Fibroblast of skin of left quadriceps (primary cell): ENCODE measurements around the gene LMAN2L.

ENCODE experiments used
- DNase-seq, 2 experiments: peaks; one replicate each; pipeline ENCODE4 v3.0.0-alpha.2; 2013; ENCODE audit warnings: low read depth in 2 of 2

LMAN2L gene

GRCh38 chr2:96703021-96703751 lies 36.7 kb downstream of the LMAN2L start:
- no peak for DNase-seq

DNA sequence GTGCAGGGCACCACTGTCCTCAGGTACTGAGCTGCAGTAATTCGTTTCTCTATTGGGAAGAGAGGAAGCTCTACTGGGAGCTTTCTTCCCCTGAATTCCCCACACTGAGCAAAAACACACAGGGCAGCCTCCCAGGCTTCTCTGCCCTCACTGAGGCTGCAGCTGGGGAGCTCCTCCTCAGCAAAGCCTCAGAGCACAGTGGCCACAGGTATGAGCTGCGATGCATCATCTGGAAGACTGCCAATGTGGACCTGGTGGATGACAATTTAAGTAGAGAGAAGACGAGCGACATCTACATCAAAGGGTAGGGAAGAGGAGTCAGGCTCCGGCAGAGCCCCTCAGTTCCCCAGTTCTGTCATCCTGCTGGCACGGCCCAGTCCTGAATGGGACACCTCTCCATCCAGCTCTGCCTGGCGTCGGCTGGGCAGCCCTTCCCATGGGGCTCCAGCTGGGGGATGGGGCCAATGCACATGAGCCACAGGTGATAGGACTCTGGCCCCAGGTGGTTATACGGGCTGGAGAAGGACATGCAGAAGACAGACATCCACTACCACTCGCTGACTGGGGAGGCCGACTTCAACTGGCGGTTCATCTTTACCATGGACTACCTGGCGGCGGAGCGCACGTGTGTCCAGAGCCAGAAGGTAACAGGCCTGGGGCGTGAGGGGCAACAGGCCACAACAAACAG lies 37.6 kb downstream of the LMAN2L start:
- no peak for DNase-seq

DNA sequence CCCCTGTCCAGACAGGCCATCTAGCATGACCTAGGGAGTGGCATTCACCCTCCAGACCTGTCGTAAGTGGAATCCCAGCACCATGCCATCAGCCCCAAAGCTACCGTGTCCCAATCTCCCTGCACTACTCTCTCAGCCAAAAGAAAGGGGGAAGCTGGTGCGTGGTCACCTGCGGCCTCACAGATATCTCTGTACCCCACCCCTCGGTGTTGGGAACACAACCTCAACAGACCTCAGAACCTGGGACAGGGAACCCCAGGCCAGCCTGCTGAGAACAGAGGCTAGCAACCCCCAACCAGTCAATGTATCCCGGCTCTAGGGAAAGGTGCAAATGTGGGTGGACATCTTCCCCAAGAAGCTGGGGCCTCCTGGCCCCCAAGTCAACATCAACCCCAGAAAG lies 38.2 kb downstream of the LMAN2L start:
- DNase-seq, result no peak

GRCh38 chr2:96700086-96700485 lies 39.8 kb downstream of the LMAN2L start:
- no peak for DNase-seq

- no peak for DNase-seq
Observed at GRCh38 chr2:96699621-96700020, 40.2 kb downstream of the LMAN2L start.

- no peak for DNase-seq
Observed at GRCh38 chr2:96699021-96699420, 40.8 kb downstream of the LMAN2L start.

GRCh38 chr2:96698221-96698861 lies 41.5 kb downstream of the LMAN2L start:
- no peak for DNase-seq

GRCh38 chr2:96697476-96697875 lies 42.4 kb downstream of the LMAN2L start:
- no peak for DNase-seq

DNA sequence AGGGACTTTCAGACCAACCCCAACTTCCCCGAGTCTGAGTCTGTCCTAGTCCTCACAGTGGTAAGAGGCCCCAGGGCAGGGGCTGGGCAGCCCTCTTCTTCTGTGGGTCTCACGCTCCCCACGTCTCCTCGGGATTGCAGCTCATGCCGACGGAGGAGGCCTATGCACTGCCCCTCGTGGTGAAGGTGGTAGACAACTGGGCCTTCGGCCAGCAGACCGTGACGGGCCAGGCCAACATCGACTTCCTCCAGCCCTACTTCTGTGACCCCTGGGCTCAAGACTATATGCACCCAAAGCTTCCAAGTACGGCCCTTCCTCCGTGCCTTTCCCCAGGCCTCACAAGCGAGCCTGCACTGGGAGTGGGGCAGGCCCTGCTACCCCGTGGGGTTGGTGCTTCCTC lies 44.3 kb downstream of the LMAN2L start:
- no peak for DNase-seq

GRCh38 chr2:96694816-96695455 lies 44.9 kb downstream of the LMAN2L start:
- no peak for DNase-seq

- DNase-seq, result no peak
Observed at GRCh38 chr2:96694279-96694678, 45.6 kb downstream of the LMAN2L start.

DNA sequence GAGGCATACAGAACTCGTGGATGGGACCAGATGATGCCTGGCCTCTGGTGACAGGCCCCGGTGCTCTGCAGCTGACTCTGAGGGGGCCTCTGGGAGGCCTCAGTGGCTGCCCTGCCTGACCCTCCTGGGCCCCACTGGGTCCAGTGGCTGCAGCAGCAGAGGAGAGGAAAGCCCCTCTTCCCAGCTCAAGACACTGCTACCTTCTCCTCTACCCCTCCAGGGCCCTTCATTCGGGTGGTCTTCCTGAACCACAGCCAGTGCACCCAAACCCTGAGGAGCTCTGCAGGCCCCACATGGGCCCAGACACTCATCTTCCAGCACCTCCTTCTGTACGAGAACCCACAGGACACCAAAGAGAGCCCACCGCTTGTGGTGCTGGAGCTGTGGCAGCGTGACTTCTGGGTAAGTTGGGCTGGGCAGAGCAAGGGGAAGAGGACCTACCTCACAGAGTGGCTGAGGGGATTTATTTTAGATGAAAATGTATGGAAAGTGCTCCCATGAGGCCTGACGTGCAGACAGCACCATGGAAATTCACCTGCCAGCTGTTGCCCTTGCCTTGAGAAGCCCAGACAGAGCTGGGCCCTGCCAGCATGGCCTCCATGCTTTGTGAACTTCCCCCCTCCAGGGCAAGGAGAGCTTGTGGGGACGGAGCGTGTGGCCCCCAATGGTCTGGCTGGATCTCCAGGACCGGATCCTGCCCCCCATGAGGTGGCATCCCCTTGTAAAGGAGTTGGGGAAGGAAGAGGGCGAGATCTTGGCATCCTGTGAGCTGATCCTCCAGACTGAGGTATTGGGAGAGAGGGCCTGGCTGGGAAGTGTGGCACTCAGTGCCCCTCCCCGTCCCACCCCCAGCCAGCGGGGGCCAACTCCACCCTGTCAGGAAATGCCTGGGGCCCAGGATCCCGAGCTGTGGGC lies 46.3 kb downstream of the LMAN2L start:
- DNase-seq, result no peak

- DNase-seq, result no peak
Observed at GRCh38 chr2:96692094-96692971, 47.5 kb downstream of the LMAN2L start.

DNA sequence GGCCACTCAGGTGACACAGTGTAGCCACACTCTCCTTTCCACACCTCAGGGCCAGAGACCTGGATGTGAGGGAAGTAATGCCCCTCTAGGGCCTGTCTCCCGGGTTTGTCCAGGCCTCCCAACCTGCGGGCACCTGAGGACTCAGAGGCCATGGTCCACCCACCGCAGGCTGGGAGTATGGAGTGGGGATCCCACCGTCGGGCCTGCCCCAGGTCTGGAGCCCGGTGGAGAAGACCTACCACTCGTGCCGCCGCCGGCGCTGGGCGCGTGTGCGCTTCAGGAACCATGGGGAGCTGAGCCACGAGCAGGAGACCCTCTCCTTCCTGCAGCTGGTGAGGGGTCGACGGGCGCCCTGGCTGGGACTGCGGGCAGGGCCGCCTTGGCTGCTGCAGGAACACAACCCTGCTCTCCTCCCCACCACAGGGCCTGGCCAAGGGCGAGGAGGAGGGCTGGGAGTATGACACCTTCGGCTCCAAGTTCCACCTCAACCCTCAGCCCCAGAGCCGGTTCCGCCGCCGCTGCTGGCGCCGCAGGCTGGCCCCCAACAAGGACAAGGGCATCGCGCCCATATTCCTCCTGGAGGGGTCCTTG lies 48.7 kb downstream of the LMAN2L start:
- DNase-seq, result no peak

GRCh38 chr2:96690306-96691021 lies 49.4 kb downstream of the LMAN2L start:
- DNase-seq, result no peak

DNA sequence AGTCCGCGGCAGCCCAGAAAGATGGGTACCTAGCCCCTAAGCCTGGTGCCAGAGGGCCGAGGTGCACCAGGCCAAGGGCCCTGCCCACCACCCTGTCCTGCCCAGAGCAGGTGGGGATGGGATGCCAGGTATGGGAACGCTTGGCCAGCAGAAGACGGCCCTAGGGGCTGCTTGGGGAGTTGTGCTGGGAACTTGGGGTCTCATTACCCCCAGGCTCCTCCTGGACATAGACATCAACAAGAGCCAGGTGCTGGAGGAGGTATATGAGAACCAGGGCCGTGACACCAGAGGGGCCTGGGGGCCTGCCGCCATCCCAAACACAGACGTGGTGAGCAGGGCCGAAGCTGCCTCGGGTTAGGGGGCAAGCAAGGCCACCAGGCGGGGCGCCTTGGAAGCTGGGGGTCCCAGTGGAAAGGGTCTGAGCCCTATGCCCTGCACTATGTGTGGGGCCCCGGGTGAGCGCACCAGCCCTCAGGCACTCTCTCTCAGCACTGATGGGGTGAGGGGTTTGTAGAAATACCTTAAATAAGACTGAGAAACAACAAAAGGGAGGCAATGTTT lies 50.4 kb downstream of the LMAN2L start:
- DNase-seq, result no peak

GRCh38 chr2:96688649-96689430 lies 51.0 kb downstream of the LMAN2L start:
- no peak for DNase-seq
